NCI-H1417 treated with DMSO at 0.1 percent for 48 hours (cell line): ENCODE data around the gene AKT1S1.
"Not testable (repeated sequence)": the region's sequence is repeated elsewhere in the genome, so short reads cannot be mapped to it uniquely, and the experiment has no call there.

ENCODE experiments used
- DNase-seq: peaks from one replicate; lab custom pipeline; 2025; lab: John Stamatoyannopoulos, UW

AKT1S1 gene

GRCh38 chr19:49836176-49837008 lies 40.8 kb downstream of the AKT1S1 start:
- no peak for DNase-seq

- DNase-seq: no peak
Observed at GRCh38 chr19:49835562-49835961, 41.6 kb downstream of the AKT1S1 start.

- DNase-seq: no peak
Observed at GRCh38 chr19:49833599-49833998, 43.6 kb downstream of the AKT1S1 start.

- DNase-seq: no peak
Observed at GRCh38 chr19:49832556-49832955, 44.6 kb downstream of the AKT1S1 start.

- no peak for DNase-seq
Observed at GRCh38 chr19:49831592-49831991, 45.6 kb downstream of the AKT1S1 start.

- no peak for DNase-seq
Observed at GRCh38 chr19:49830766-49831165, 46.4 kb downstream of the AKT1S1 start.

- no peak for DNase-seq
Observed at GRCh38 chr19:49829721-49830120, 47.4 kb downstream of the AKT1S1 start.

- no peak for DNase-seq
Observed at GRCh38 chr19:49829200-49829599, 48.0 kb downstream of the AKT1S1 start.

- no peak for DNase-seq
Observed at GRCh38 chr19:49827034-49827433, 50.1 kb downstream of the AKT1S1 start.

- DNase-seq: no peak
Observed at GRCh38 chr19:49824662-49825061, 52.5 kb downstream of the AKT1S1 start.

GRCh38 chr19:49823472-49823871 lies 53.7 kb downstream of the AKT1S1 start:
- DNase-seq: no peak

GRCh38 chr19:49820125-49820524 lies 57.0 kb downstream of the AKT1S1 start:
- no peak for DNase-seq

- not testable (repeated sequence) for DNase-seq
Observed at GRCh38 chr19:49819452-49820115, 57.6 kb downstream of the AKT1S1 start.
